OCI-LY3 (cell line): Measurements from ENCODE around the gene PCK2.

Source experiments
- EZH2phosphoT487 ChIP-seq: fragments of 200-600 bp; shearing (Covaris generic); IDR thresholded peaks from 2 replicates; pipeline ENCODE4 v1.6.1; 2018; ENCODE audit warnings: antibody characterized with exemption, mixed run types, low read depth
- TF ChIP-seq, protein P1 (sequence below): fragments of 200-600, 300-600 bp; sonication (generic); IDR thresholded peaks from 2 replicates; pipeline ENCODE4 v1.5.1; 2014; ENCODE audit warnings: antibody characterized with exemption, low read length, low read depth

DNA sequence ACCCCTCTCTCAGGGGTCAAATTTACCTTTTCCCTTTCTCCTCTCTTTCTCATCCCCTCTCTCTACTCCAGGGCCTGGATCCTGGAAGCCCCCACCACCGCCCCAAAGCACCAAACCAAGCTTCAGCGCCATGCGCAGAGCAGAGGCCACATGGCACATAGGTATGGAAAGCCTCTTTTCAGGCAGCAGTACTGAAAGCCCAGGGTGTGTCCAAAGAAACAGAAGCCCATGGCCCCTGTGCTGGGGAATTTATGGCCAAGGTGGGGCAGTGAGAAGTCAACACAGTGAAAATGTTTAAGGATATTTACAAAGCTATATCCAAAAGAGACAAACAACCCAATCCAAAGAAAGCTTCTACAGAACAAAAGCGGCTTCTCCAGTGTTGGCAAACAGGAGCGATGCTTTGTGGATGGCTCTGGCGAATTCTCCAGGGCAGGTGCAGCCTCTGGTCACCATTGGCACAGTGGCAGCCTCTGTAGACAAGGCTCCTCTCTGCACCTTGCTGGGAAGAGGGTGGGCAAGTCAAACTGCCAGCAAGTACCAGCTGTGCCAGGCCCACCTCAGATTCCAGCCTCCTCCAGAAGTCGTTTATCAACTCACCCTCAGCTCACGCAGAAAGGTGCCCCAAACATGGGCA is 27.5 kb upstream of the PCK2 start:
- TF ChIP-seq, protein P1, sequence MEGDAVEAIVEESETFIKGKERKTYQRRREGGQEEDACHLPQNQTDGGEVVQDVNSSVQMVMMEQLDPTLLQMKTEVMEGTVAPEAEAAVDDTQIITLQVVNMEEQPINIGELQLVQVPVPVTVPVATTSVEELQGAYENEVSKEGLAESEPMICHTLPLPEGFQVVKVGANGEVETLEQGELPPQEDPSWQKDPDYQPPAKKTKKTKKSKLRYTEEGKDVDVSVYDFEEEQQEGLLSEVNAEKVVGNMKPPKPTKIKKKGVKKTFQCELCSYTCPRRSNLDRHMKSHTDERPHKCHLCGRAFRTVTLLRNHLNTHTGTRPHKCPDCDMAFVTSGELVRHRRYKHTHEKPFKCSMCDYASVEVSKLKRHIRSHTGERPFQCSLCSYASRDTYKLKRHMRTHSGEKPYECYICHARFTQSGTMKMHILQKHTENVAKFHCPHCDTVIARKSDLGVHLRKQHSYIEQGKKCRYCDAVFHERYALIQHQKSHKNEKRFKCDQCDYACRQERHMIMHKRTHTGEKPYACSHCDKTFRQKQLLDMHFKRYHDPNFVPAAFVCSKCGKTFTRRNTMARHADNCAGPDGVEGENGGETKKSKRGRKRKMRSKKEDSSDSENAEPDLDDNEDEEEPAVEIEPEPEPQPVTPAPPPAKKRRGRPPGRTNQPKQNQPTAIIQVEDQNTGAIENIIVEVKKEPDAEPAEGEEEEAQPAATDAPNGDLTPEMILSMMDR = no peak
- no peak for TF ChIP-seq EZH2phosphoT487
